ENCODE results near the gene AIG1.

The AIG1 gene

GRCh38 chr6:143169440-143169839, 108.8 kb downstream of the AIG1 start:
- DNase-seq = no peak

GRCh38 chr6:143174516-143174915, 113.8 kb downstream of the AIG1 start:
- DNase-seq = no peak

GRCh38 chr6:143174951-143175350, 114.3 kb downstream of the AIG1 start:
- DNase-seq = no peak

GRCh38 chr6:143176090-143177021, 115.7 kb downstream of the AIG1 start:
- DNase-seq = no peak

DNA sequence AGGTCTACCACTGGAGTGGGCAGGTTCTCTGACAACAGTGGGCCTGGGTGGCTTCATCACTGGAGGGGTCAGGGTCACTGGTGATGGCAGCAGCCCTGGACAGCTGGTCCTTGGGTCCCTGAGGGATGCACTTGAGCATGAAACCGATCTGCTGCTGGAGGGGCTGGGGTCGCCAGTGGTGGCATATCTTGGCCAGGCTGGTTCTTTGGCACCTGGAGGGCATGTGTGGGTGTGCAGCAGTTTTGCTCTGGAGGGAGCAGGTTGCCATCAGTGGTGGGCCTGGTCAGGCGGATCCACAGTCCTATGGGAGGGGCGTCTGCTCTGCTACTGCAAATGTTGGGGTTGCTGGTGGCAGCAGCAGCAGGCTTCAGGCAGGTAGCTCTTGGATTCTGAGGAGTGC, 117.0 kb downstream of the AIG1 start:
- no peak for DNase-seq

- DNase-seq = no peak
Measured at GRCh38 chr6:143179096-143179495, 118.4 kb downstream of the AIG1 start.

GRCh38 chr6:143179901-143180612, 119.4 kb downstream of the AIG1 start:
- no peak for DNase-seq

GRCh38 chr6:143180826-143181225, 120.1 kb downstream of the AIG1 start:
- DNase-seq = no peak

- no peak for DNase-seq
Measured at GRCh38 chr6:143183666-143184065, 123.0 kb downstream of the AIG1 start.

DNA sequence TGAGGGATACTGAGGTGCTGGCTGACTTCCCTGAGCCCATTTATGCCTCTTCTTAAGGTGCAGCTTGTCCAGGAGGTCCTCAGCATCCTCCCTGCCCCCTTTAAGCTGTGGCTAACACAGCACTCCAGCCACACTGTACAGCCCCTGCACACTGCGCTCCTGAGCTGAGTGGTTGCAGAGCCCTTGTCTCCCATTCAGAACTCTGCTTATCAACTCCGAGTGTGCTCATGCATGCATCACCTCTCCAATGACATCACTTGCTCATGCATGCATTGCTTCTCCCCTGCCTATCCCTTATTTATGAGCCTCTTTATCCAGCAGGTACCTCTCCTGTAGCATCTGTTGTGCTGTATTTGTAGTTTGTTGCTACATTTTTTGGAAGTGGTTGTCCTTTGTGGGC, 124.6 kb downstream of the AIG1 start:
- no peak for DNase-seq

DNA sequence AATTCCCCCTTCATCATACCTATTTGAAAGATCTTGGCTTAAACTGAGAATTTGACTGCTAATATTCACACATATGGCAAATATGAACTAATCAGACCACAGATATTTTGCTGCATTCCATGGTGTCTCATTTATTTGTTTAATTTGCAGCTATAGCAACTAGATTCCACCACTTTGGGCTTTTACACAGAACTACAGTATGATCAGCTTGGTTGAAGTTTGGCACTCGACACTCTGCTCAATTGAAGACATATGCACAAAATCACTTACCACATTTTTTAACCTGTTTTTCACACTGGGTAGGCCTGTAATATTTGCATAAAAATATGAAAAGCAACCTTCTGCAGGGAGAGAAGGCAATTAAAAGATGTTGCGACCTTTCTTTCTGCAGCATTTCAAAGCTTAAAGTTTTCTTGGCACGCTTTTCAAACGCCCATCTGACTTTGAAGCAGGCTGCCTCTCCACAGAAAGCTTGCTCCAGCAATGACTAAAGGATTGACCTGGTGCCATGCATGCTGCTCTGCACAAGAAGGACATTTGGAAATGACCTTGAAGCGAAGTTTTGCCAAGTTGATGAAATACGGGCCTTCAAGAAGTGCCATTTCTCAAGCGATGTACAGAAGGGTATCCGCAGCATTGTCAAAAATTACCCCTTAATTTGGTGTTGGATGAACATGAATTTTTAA, 126.7 kb downstream of the AIG1 start:
- DNase-seq = no peak

DNA sequence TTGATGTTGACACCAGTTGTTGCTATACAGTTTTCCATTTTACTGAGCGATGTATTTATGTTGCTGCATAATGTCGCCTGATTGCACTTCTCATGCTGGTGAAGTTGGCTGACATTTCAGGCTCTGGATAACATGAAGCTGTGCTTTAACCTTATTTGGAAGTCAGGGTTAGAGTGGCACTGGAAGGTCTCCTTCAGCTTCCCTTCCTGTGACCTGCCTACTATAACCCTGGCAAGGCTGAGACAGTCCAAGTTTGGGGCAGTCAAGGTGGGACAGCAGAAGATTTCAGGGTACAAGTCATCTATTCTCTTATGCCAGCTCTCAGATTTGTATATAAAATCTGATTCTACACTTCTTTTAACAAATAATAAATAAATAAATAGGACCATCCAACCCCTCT, 127.6 kb downstream of the AIG1 start:
- no peak for DNase-seq

DNA sequence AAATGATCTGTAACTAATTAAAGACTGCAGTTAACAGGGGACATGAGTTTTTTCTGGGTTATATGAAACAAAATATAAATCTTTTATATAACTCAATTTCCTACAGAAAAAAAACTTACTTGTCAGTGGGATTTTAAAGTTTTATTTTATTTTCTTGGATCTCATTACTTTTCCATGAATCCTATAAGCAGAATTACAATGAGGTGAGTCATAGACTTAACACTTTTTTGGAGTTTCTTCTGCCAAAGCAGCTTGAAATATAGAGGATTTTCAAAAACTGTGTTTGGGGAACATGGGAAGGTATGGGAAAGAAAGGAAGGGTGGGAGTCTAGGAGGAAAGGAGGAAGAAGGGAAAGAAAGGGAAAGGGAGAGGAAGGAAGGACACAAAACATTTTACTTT, 130.7 kb downstream of the AIG1 start:
- no peak for DNase-seq

GRCh38 chr6:143192766-143193165, 132.1 kb downstream of the AIG1 start:
- no peak for DNase-seq

DNA sequence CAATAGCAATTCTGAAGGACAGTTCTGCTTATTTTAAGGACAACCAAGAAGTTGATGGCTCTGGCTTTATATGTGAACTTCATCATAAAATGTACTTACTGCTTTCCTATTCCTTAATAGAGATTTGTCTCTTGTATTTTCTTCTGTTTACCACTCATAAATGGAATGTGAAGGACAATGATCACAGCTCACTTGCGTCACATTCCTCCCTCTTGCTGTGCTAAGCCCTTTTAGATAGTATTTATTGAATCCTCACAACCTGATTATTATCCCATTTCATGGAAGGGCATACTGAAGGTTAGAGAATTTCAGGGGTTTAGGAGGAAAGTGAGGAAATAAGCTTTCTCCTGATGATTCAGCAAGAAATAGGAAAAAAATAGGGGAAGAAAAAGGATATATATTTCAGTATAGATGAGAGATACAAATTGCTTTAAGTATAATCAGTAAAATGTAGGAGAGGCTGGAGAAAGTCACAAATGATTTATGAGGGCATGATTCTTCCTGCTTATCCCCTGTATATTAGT, 132.9 kb downstream of the AIG1 start:
- DNase-seq = no peak

DNA sequence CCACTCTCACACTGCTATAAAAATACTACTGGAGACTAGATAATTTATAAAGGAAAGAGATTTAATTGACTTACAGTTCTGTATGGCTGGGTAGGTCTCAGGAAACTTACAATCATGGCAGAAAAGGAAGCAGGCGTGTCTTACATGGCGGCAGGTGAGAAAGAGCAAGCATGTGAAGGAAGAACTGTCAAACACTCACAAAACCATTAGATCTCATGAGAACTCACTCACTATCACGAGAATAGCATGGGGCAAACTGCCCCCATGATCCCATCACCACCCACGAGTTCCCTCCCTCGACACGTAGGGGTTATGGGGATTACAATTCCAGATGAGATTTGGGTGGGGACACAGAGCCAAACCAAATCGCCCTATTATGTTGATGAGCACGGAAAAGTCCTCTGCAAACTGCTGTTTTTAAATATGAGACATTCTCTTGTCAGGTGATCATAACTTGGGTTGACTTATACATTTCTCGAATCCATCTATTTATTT, 133.5 kb downstream of the AIG1 start:
- no peak for DNase-seq

- DNase-seq = no peak
Measured at GRCh38 chr6:143195349-143195845, 134.7 kb downstream of the AIG1 start.

DNA sequence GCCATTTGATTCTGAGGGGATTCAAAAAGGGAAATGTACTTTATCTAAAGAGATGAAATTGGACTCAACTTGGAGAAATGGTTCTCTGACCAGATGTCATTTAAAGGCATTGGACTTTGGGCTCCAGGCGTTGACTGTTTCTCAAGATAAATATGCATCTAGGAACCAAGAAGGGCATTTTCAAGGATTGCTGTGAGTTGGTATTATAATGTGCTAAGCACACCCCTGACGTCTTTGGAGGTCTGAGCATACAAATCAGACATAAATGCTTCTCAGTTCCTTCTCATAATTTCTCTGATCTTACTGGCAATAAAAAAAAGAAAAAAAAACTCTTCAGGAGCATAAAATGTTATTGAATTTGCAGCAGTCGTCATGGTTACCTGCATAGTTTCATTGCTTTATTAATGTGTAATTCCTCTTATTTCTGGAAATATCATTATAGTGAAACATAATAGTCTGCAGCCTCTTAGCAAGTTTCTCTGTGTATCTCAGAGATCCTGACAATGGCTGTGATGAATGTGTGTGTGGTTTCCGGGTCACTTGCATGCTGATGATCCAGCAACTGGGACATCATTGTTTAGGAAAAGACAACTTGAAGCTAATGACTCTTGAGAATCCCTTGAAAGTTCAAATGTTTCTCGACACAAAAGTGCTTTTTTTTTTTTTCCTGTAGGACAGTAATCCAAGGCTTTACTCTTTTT, 136.0 kb downstream of the AIG1 start:
- DNase-seq = no peak

- DNase-seq = no peak
Measured at GRCh38 chr6:143197377-143197776, 136.7 kb downstream of the AIG1 start.

- no peak for DNase-seq
Measured at GRCh38 chr6:143198312-143198711, 137.6 kb downstream of the AIG1 start.

GRCh38 chr6:143199291-143199690, 138.6 kb downstream of the AIG1 start:
- no peak for DNase-seq

GRCh38 chr6:143200167-143200770, 139.6 kb downstream of the AIG1 start:
- DNase-seq = no peak

All from CD4-positive, alpha-beta T cell treated with Interleukin-4 for 1 hour (primary cell).